GM21576 (cell line): Measurements from ENCODE around the gene DEDD.
A peak's percentile ranks its signal among the peaks of the same experiment; 100 is the strongest.
"Not testable (repeated sequence)": the region's sequence is repeated elsewhere in the genome, so short reads cannot be mapped to it uniquely, and the experiment has no call there.

Source experiments
- ATAC-seq: cut with Tn5 transposase; IDR thresholded peaks from one replicate; pipeline ENCODE4 v1.9.1; 2021; ENCODE audit warnings: mild to moderate bottlenecking, moderate library complexity; ENCODE audit not compliant: unreplicated experiment

Gene DEDD

DNA sequence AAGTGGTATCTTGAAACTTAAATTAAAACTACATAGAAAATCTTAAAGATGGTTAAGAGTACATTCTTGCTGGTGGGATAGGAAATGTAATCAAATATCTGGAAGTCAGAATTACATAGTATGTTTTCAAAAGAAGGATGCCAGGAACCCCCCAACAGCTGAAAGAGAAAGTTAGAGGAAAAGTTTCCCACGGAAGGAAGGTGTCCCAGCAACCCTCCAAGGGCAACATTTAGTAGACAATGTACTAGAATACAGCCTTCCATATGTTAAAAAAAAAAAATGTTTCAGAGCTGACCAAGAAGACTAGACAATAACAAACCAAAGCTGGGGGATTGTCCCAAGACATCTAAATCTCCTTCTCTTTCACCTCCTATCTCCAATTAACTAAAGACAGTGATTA lies 2.2 kb downstream of the DEDD start:
- ATAC-seq: no peak

DNA sequence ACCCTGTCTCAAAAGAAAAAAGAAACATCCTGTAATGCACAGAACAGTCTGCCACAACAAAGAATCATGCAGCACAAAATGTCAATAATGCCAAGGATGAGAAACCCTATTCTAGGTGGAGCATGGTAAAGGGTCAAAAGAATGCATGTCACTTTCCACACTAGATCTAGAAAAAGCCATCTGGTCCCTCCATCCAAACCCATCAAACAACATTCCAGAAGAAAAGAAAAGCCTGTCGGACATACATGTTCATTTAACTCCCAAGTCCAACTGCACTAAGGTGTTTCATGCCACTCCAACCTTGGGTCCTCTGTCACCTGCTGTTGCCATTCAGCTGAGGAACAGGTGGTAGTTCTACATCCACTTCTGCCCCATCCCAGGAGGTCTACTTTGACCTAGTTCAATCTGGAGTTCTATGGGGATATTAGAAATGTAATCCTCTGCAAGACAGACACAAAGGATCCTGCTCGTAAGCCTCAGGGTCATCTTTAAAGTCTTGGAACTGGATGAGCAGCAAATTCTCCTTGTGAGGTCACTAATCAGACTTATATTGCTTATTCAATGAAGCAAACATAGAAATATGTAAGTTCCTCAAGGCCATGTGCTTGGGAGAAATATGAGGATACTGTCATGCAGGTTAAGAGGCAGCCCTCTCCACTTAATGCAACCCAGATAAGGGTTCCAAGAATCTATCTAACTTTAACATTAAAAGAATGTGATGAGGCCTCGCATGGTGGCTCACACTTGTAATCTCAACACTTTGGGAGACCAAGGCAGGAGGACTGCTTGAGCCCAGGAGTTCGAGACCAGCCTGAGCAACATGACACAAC lies 3.7 kb downstream of the DEDD start:
- ATAC-seq: no peak

DNA sequence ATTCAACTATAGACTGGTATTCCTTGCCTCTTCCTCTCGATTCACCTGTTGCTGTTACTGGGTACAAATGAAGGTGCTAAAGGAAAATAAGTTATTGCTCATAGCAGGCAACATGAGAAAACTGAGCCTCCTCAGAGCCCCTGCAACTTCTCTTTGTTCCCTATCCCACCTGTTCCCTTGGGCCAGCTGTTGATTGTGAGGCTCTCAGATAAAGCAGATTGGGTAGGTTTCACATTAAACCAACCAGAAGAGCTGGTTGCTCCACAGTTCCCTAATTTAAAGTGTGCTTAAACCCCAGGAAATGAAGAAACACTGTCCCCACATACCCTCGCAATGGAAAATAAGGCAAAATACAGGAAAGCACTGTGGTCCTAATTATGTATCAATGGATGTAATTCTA lies 4.8 kb downstream of the DEDD start:
- no peak for ATAC-seq

DNA sequence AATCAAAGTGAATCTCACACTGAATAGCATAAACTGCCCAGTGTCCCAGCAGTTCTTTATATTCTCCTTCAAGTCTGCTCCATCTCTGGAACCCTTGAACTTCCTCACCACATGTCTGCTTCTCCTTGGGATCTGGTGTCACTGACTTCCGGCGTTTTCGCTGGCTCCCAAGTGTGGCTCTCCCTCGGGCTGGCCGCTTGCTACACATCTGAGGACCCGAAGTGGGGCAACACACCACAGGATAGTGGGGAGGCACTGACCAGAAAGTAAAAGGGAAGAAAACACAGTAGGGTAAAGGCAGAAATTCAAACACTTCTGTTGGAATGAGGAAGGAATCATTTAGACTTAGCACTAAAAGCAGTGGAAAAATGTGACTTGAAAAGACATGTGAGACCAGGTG lies 9.5 kb downstream of the DEDD start:
- ATAC-seq: no peak

DNA sequence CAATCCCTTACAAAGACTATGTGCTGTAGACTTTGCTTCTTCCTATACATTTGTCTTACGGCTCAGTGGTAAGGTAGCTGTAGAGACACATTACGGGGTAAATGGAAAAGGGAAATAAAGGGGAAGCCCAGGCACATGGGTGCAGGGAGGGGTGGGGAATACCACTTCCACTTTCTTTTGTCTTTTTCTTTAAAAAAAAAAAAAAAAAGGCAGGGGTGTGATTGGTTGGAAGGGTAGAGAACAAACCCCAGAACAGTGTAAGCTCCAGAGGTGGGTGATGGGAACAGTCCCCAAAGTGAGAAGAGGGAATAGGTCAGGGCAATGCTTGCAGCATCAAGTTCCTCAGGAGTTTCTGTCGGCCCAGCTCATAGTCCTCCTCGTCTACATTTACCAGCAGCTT lies 10.6 kb downstream of the DEDD start:
- ATAC-seq: no peak

DNA sequence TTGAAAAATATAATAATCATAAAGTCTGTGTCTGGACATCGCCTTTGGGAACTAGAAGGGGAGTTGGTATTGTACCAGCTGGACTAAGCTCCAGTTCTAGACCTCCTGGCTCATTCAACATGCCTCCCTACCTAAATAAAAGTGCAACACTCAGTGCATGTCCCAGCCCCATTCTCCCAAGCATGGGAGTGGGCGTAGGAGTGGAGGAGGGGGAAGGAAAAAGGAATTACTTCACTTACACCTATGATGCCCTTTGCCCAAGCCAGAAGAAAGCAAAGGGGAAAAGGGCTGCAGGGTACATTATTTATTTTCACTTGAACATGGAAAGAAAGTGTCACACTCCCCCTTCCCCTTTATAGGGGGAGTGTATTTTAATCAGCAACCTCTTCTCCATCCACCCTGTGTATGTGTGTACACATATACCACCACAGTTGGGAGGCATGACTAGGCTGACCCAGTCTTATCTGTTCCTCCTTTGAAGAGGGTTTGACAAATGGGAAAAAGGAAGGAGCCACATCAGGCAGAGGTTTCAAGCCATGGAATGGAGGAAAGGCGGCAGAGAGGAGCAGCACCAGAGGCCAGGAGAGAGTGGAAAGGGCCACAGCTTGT lies 11.3 kb downstream of the DEDD start:
- no peak for ATAC-seq

DNA sequence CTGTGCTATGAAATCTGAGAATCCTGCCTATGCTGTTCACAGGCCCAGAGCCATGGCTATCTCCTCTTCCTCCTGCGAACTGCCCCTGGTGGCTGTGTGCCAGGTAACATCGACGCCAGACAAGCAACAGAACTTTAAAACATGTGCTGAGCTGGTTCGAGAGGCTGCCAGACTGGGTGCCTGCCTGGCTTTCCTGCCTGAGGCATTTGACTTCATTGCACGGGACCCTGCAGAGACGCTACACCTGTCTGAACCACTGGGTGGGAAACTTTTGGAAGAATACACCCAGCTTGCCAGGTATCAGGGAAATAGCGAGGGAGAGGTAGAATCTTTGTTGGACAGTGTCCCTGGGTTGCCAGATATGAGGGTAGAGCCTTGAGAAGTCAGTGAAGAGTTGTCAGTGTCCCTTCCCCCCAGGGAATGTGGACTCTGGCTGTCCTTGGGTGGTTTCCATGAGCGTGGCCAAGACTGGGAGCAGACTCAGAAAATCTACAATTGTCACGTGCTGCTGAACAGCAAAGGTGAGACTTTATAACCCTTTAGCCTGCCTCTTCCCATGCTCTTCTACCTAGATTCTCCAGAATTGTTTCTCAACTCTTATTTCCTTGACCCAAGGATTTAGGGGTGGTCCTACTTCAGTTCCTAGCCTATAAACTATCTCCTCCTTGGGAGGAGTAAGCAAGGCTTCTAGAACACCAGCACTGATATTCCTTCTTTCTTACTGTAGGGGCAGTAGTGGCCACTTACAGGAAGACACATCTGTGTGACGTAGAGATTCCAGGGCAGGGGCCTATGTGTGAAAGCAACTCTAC lies 13.2 kb downstream of the DEDD start:
- ATAC-seq: peak; percentile 44

DNA sequence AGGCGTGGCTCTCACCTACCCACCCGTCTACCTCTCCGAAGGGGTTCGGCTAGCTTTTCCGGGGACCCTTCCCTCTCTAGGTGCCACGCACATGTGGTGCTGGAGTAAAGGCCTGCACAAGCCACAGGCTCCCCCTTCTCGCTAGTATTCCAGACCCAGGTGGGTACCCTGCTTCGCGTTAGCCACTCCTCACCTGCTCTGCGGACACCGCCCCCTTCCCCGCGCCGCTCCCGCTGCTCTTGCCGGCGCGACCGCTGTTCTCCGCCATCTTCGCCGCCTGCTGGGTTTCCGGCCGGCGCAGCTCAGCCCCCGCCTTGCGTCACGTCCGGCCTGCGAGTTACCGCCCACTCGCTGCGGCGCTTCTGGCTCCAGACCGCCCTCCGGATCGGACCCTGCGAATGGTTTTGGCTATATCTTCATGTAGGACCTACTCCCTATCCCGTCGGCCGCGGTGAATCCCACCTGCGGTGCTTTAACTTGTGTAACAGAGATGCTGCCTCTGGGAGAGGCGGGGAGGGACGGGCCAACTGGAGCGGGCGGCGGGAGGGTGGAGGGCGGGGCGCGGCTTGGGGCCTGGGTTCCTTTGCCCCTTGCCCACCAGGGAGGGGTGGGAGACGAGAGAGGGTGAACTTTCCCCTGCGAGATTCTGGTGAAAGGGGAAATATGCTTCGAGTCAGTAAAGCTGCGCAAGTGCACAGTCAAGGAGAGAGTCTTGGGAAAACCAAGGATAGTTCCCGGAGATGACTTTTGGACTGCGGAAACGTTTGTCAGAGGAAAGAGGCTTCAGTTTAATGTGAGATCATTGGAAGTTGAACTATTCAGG lies 14.5 kb downstream of the DEDD start, which contains the start of the genes NIT1 and PFDN2:
Gene NIT1 (plus strand): TSS at position 347 of the 823 bp plus-strand sequence. CDS start 72 bp downstream, at position 419.
Gene PFDN2 (minus strand): TSS at position 279 of the 823 bp plus-strand sequence. CDS start 11 bp downstream, at position 268.
- peak; percentile 71 for ATAC-seq

DNA sequence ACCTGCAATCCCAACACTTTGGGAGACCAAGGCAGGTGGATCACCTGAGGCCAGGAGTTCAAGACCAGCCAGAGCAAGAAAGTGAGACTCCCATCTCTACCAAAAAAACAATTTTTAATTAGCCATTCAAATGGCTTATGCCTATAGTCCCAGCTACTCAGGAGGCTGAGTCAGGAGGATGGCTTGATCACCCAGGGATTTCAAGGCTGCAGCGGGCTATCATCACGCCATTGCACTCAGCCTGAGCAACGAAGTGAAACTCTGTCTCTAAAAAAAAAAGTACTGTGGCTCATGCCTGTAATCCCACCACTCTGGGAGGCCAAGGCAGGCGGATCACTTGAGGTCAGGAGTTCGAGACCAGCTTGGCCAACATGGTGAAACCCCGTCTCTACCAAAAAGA lies 16.5 kb downstream of the DEDD start:
- not testable (repeated sequence) for ATAC-seq

DNA sequence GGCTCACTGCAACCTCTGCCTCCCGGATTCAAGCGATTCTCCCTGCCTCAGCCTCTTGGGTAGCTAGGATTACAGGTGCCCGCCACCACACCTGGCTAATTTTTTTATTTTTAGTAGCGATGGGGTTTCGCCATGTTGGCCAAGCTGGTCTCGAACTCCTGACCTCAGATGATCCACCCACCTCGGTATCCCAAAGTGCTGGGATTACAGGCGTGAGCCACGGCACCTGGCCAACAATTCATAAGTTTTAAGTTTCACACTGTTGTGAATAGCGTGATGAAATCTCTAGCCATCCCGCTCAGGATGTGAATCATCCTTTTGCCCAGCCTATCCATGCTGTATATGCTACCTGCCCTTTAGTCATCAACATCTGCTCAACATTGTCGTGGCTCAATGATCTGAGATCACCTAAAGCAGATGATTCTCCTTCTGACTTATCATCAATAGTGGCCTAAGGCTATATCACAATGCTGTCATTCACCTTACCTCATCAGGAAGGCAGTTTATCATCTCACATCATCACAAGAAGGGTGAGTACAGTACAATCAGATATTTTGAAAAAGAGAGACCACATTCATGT lies 17.2 kb downstream of the DEDD start:
- ATAC-seq: no peak

DNA sequence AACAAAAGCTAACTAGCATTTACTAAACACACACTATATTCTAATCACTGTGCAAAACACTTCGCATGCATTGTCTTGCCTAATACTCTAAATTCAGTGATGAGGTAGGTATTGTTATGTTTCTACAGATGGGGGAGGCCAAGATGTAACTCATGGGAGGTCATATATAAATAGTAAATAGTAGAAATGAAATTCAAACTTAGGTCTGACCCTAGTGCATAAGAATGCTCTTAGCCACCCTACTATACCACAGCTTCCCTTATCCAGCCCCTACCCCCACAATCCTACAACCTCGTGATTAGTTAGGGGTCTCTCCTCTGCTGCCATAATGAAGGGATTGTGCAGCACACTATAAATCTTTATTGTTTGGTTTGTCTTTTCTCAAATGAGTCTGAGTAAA lies 17.9 kb downstream of the DEDD start:
- no peak for ATAC-seq

DNA sequence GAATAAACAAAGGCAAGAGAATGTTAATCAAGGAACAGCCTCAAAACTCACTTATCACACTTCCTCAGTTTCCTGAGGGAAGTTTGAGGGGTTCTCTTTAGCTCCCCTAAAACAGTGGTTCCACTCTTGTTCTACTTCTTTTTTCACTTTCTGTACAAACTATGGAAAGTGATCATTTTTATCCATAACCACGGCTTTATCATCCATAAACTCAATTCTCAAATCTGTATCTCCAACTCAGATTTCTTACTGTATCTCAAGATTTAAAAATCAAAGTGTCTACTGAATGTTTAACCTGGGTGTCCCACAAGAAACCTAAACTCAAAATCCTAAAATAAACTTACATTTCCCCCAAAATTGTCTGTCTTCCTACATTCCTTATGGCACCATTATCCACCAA lies 18.6 kb downstream of the DEDD start:
- no peak for ATAC-seq

DNA sequence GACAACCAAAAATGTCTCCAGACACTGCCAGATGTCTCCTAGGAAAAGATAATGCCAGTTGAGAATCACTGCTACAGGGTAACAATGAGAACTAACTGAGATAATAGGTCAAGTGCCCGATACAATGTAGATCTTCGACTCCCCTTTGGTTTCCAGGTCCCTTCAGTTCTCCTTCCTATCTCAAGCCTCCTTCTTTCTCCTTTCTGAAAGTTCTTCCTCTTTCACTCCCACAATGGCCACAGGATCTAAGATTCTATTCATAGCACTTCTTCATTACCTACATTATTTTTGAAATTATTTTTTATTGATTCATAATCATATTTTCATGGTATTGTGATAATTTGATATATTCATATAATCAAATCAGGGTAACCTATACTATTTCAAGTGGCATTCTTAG lies 20.9 kb downstream of the DEDD start:
- no peak for ATAC-seq

DNA sequence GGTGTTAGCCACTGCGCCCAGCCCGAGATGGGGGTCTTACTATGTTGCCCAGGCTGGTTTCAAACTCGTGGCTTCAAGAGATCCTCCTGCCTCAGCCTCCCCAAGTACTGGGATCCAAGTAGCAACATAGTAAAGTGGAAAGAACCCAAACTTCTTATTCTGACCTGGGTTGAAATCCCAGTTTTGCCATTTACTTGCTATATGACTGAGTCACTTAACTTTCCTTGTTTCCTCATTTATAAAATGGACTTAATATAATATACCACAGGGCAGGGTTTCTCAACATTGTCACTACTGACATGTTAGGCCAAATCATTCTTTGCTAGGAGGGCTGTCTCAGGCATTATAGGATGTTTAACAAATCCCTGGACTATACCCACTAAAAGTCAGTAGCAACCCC lies 21.4 kb downstream of the DEDD start:
- ATAC-seq: no peak

DNA sequence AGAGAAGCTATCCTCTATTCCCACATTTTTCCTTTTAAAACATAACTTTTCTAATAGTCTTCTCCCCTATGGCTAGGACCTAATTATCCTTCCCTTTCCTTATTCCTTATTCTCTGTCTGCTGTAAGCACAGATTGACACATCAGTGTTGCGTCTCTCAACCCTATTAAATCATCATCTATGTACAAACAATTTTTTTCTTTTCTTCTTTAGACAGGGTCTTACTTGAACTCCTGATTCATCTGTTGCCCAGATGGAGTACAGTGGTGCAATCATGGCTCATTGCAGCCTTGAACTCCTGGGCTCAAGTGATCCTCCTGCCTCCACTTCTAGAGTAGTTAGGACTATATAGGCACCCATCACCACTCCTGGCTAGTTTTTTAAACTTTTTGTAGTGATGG lies 26.0 kb downstream of the DEDD start:
- no peak for ATAC-seq

DNA sequence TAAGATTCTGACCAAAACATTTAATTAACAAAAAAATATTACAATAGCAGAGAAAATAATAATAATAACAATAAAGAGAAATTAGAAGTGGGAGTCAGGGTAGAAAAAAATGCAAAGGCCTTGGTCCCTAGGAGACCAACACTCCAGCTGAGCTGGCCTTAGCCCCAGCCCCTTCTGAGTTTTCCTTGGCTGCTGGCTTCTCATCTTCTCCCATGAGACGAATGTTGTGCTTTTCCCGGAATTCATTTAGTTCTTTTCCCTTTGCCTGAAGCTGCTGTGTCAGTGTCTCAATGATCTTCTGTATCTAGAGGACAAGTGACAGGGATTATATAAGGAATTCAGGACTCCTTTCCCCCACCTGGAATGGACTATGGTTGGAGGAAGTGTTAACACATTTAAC lies 31.9 kb downstream of the DEDD start:
- ATAC-seq: no peak

DNA sequence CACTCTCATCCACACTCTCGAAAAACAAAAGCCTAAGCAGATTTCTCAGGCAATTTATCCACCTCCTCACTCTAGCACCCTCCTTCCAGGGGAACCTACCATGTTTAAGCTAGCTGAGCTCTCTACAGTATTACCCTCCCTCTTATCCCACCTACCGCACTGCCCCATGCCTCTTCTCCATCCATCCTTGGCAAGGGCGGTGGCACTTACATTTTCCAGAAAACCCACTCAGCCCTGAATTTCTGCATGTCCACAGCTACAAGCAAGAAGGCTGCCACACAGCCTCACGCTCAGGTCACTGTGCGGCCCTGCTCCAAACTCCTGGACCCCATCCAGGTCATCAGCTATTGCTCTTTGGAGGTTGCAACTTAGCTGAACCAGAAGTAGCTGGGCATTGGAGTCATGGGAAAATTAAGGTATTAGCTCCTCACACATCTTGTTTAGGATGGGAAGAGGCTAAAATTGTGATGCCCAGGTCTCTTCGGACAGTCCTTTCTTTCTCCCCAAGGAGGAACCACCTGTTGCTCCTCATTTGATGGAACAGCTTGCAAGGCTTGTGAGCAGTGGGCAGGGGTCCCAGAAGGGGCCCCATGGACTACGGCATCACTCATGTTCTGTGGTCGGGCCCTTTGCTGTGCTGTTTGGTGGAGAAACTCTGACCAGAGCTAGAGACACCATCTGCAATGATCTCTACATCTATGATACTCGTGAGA lies 33.2 kb downstream of the DEDD start:
- no peak for ATAC-seq

DNA sequence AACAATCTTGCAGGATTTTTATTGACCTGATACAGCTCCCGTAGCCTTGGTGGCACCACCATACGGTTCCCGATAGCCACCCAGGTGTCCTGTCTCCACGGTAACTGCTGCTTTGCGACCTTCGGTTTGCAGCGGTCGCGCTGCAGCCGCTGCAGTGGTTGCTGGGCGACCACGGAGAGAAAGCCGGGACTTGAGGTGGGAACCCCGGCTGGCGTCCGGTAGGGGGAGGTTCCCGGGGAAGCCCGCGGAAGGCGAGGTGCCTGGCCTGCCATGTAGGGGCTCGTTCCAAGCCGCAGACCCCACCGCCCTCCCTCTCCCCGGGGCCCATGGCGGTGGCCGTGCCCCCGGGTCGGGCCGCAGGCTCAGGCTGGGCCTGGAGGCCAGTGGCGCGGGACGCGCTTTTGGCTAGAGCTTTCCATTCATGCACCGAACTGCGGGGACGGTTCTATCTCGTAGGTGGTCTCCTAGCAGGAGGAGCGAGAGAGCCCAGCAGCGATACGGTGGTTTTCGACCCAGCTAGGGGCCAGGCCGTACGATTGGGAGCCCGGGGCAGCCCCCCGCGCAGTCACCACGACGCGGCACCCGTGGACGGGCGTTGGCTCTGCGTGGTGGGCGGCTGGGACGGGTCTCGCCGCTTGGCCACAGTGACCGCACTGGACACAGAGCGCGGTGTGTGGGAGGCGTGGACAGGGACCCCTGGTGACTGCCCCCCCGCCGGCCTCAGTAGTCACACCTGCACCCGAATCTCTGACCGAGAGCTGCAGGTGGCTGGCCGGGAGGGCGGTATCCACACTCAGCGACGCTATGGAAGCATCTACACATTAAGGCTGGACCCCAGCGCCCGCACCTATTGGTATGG lies 34.0 kb downstream of the DEDD start, which contains the start of gene KLHDC9:
Gene KLHDC9 (plus strand): TSS at position 152 of the 859 bp plus-strand sequence. CDS start 175 bp downstream, at position 327.
- peak; percentile 70 for ATAC-seq

DNA sequence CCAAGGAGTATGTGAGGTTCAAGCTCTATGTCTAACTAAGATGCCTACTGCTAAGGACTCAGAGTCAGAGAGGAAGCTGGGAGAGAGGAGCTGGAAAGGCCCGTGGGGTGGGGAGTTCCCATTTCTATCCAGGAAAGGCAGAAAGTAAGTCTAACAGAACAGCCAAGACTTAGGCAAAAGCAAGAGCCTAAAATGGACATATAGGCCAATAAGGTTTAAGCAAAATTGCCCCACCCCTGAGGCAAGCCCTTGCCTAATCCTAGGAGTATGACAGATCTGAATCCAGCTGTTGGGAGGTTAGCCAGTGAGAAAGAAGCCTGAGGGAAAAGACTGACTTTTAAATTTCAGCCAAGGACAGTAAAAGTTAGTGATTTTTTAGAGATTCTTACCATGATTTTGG lies 35.9 kb downstream of the DEDD start:
- ATAC-seq: no peak
